Type B pancreatic cell (in vitro differentiated cells): ENCODE results near the gene JAM2. TPM values are rescaled to one million over a fixed set of nuclear protein-coding genes. Genes with fewer than 3 reads are reported as not detected.

Experiments used
- DNase-seq: peaks from one replicate; pipeline ENCODE4 v3.0.0; 2021; ENCODE audit warnings: mixed read lengths; ENCODE audit not compliant: unreplicated experiment; ENCODE audit errors: extremely low spot score
- H3K27ac Mint-ChIP-seq: 2 replicates; pipeline ENCODE4 v1.8.0; 2021; ENCODE audit warnings: mild to moderate bottlenecking, mixed read lengths
- H3K27me3 Mint-ChIP-seq: 2 replicates; pipeline ENCODE4 v1.8.0; 2021; ENCODE audit warnings: mixed read lengths
- H3K36me3 Mint-ChIP-seq: 2 replicates; pipeline ENCODE4 v1.8.0; 2021; ENCODE audit warnings: mixed read lengths
- H3K4me1 Mint-ChIP-seq: one replicate; pipeline ENCODE4 v1.8.0; 2021; ENCODE audit warnings: mixed read lengths; ENCODE audit not compliant: unreplicated experiment
- H3K4me3 Mint-ChIP-seq: 2 replicates; pipeline ENCODE4 v1.8.0; 2021; ENCODE audit warnings: mild to moderate bottlenecking, mixed read lengths
- H3K9me3 Mint-ChIP-seq: 2 replicates; pipeline ENCODE4 v1.8.0; 2021; ENCODE audit warnings: mixed read lengths
- long read RNA-seq: library from polyadenylated mRNA; unstranded; transcript quantifications from one replicate; pipeline ENCODE4 v2.0.0, GENCODE V29; 2020
- total RNA-seq: library from RNA; stranded (reverse); gene quantifications from 2 replicates; pipeline ENCODE4 v1.2.1, GENCODE V29; 2021; ENCODE audit warnings: low replicate concordance
- TF ChIP-seq, protein P1 (sequence below): fragments of 200-600 bp; sonication (generic); conservative IDR thresholded peaks from 2 replicates; pipeline ENCODE4 v1.5.0; 2021; ENCODE audit warnings: antibody characterized with exemption, mild to moderate bottlenecking

JAM2 gene, protein sequence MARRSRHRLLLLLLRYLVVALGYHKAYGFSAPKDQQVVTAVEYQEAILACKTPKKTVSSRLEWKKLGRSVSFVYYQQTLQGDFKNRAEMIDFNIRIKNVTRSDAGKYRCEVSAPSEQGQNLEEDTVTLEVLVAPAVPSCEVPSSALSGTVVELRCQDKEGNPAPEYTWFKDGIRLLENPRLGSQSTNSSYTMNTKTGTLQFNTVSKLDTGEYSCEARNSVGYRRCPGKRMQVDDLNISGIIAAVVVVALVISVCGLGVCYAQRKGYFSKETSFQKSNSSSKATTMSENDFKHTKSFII
- 0.07 and 10.0 TPM in 2 replicates for total RNA-seq
- long read RNA-seq, result 0 reads

GRCh38 chr21:25638660-25639550, at the start of gene JAM2:
Gene JAM2, plus strand, starts transcription at chr21:25639258. Its CDS starts 564 bp downstream, at chr21:25639822.
- H3K36me3 Mint-ChIP-seq, result no peaks in the 10 kb centered on the region
- peaks cover 65% of the 10 kb centered on the region for H3K27me3 Mint-ChIP-seq
- H3K4me1 Mint-ChIP-seq, result peaks cover 18% of the 10 kb centered on the region
- peak within 1 kb of the TSS; percentile 83 for H3K4me3 Mint-ChIP-seq
- TF ChIP-seq, protein P1, sequence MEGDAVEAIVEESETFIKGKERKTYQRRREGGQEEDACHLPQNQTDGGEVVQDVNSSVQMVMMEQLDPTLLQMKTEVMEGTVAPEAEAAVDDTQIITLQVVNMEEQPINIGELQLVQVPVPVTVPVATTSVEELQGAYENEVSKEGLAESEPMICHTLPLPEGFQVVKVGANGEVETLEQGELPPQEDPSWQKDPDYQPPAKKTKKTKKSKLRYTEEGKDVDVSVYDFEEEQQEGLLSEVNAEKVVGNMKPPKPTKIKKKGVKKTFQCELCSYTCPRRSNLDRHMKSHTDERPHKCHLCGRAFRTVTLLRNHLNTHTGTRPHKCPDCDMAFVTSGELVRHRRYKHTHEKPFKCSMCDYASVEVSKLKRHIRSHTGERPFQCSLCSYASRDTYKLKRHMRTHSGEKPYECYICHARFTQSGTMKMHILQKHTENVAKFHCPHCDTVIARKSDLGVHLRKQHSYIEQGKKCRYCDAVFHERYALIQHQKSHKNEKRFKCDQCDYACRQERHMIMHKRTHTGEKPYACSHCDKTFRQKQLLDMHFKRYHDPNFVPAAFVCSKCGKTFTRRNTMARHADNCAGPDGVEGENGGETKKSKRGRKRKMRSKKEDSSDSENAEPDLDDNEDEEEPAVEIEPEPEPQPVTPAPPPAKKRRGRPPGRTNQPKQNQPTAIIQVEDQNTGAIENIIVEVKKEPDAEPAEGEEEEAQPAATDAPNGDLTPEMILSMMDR, result no peak
- peak within 1 kb of the TSS; percentile 10 for H3K27ac Mint-ChIP-seq
- H3K9me3 Mint-ChIP-seq, result no peaks in the 10 kb centered on the region
- no peak for DNase-seq

DNA sequence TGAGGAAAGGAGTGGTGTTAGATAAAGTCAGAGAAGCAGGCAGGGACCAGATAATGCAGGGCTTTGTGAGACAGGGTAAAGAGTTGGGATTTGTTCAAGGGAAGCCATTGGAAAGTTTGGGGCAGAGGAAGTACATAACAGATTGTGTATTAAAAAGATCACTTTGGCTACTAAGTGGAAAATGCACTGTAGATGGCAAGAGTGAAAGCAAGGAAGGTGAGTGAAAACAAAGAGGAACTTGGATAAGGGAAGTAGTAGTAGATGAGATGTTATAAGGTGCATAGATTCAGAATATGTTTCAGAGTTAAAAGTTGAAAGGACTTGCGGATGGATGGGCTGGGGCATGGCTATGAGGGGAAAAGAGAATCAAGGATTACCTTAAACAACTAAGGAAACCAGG, 49.2 kb upstream of the JAM2 start:
- no peak overlapping the region for H3K27ac Mint-ChIP-seq
- TF ChIP-seq, protein P1, result no peak
- no peak for DNase-seq
- no peaks in the 10 kb centered on the region for H3K27me3 Mint-ChIP-seq
- H3K4me3 Mint-ChIP-seq, result no peak overlapping the region
- peaks cover 43% of the 10 kb centered on the region for H3K36me3 Mint-ChIP-seq
- no peaks in the 10 kb centered on the region for H3K4me1 Mint-ChIP-seq
- no peaks in the 10 kb centered on the region for H3K9me3 Mint-ChIP-seq

DNA sequence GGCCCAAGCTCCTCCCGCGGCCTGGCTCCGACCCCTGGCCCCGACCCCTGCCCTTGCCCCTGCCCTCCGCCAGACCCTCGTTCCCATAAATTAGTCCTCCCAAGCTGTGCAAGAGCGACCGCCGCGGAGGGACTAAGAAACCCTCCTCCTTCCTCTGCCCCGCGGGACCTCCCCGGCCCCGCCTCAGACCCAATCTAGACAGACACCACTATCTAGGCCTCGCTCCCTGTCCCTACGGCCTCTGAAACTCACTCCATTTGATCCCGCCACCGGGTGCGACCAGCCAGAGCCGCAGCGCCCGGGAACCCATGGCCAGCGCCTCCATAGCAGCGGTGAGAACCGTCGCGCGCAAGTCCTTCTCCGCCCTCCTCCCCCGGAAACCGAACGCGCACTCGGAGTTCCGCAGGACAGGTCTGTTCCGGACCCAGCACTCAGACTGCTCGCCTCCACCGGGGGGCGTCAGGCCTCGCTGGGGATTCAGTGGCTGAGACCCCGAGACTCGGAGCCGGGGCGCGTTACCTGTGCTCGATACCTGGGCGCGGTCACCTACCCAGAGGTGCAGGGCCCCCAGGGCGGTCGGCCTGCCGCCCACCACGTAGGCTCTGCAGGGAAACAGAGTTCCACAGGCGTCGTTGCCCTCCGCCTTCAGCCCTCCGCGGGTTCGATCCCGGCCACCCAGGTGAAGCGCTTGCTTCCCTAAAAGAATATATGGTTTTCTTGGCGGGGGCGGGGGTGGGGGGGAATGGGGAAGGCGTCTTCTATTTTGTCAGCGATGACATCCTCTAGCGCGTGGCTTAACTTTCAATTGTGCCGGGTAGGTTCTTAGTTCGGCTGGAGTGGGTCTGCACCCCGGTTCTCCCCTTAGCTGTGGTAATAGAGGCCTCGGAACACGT, 31.7 kb upstream of the JAM2 start, which contains the start of gene MRPL39:
MRPL39 (minus strand) TSS at position 331 of the 893 bp plus-strand sequence; CDS start at position 325, 6 bp downstream.
- TF ChIP-seq, protein P1, result peak; percentile 72
- Mint-ChIP-seq H3K27me3 (no peaks in the 10 kb centered on the region), H3K4me3 (peak within 1 kb of the TSS; percentile 100), H3K36me3 (peaks cover 6% of the 10 kb centered on the region), H3K9me3 (no peaks in the 10 kb centered on the region), H3K27ac (peak within 1 kb of the TSS; percentile 98), H3K4me1 (peaks cover 16% of the 10 kb centered on the region)
- peak; percentile 92 for DNase-seq

- Mint-ChIP-seq H3K27me3 (peaks cover 4% of the 10 kb centered on the region), H3K27ac (peak overlapping the region; percentile 46), H3K36me3 (peaks cover under 1% of the 10 kb centered on the region), H3K9me3 (no peaks in the 10 kb centered on the region), H3K4me3 (peak overlapping the region; percentile 100), H3K4me1 (peaks cover 16% of the 10 kb centered on the region)
- TF ChIP-seq, protein P1, result peak; percentile 93
- DNase-seq, result peak; percentile 81
These were observed 30.9 kb upstream of the JAM2 start for GRCh38 chr21:25608044-25608737.
